AG04450 (cell line): ENCODE data around the gene GP9. TPM values are rescaled to one million over a fixed set of nuclear protein-coding genes. Genes with fewer than 3 reads are reported as not detected.

Experiments
- CTCF ChIA-PET: fragments of 300-600, 350-600 bp; formaldehyde crosslinking; extraction: SDS; loops from one replicate; lab custom pipeline; 2022; ENCODE audit warnings: antibody characterized with exemption, inconsistent platforms; lab: Charles Lee
- POLR2A ChIA-PET: fragments of 350-600 bp; formaldehyde crosslinking; extraction: SDS; loops from one replicate; lab custom pipeline; 2021; ENCODE audit warnings: antibody characterized with exemption, inconsistent platforms; lab: Yijun Ruan, JAX
- DNase-seq: peaks from one replicate; pipeline ENCODE4 v3.0.0-alpha.2; 2011; ENCODE audit warnings: low read depth, low spot score
- H3K27ac ChIP-seq: one replicate; pipeline ENCODE4 v1.5.1; 2012; ENCODE audit warnings: low read depth, low read length, control low read depth
- H3K27me3 ChIP-seq: one replicate; pipeline ENCODE4 v1.6.0; 2012; ENCODE audit warnings: low read length; ENCODE audit not compliant: control insufficient read depth, insufficient read depth
- H3K4me3 ChIP-seq: 2 replicates; pipeline ENCODE4 v1.5.1; 2011; ENCODE audit warnings: mild to moderate bottlenecking, low read depth, low read length, control low read depth
- H3K9me3 ChIP-seq: 2 replicates; pipeline ENCODE4 v1.5.1; 2012; ENCODE audit warnings: low read length; ENCODE audit not compliant: control insufficient read depth, insufficient read depth
- CTCF ChIP-seq: IDR thresholded peaks from 2 replicates; pipeline ENCODE4 v1.5.1; 2011; ENCODE audit warnings: low read depth, low read length, control low read depth, inconsistent platforms
- polyA plus RNA-seq: library from polyadenylated mRNA; depleted of rRNA; stranded (reverse); fragments of >200 nt; gene quantifications from 2 replicates; pipeline ENCODE4 v1.2.3, GENCODE V29; 2011

GP9 gene
- polyA plus RNA-seq, 1 experiment: not detected

DNA sequence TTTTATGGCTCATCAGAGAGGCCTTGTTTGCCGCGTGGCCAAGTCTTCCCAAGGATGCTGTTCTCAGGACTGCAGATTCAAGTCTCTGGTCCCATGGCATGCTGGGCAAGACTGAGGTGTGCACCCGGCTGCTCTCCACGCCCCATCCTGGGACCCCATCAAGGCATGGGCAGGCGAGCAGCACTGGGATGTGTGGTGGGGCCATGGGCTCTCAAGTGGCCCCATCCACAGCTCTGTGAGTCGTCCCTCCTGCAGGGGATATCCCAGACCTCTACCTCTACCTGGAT lies 13.1 kb upstream of the GP9 start:
- TF ChIP-seq CTCF: no peak
- peaks cover 29% of the 10 kb centered on the region for H3K9me3 ChIP-seq
- CTCF ChIA-PET: no interaction called here
- no peak for DNase-seq
- H3K4me3 ChIP-seq: no peak overlapping the region
- H3K27me3 ChIP-seq: peaks cover 33% of the 10 kb centered on the region
- POLR2A ChIA-PET: no interaction called here
- H3K27ac ChIP-seq: no peak overlapping the region

DNA sequence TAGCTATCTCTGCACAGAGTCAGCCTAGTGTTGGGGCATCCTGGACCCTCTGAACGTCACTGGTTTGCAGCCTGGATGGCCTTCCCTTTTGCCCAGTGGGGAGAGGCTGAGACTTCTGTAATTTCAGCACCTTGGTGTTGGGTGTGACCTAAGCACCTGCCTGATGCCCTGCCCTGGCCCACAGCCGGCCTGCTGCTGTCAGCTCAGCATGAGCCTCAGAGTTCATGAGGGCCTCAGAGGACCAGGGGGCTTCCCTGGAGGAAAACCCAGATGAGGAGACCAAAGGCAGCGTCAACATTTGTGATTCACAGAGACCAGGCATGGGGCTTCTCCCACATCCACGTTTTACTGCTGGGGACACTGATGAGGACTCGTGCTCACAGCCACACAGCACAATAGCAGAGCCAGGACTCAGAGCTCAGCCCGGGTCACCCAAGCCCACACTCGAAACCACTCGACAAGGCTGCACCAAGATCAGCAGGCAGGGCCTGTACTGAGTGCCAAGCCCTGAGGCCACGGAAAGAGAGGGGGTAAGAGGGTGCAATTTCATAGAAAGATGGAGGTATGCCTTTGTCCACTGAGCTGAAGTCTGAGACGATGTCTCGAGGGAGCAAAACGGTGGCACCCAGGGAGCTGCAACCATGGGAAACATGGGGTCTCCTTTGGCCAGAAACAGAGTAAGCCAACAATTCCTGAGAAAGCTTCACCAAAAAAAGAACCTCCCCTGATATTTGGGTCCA lies 9.9 kb upstream of the GP9 start:
- H3K4me3 ChIP-seq: no peak overlapping the region
- ChIA-PET CTCF (interaction anchor here (0.6 to 5.9 kb wide), 5 partner anchors 18 to 195 kb away, joined by 3 to 111 read pairs (median 9); no protein-coding TSS in a partner anchor), POLR2A (no interaction called here)
- peaks cover 23% of the 10 kb centered on the region for H3K27me3 ChIP-seq
- H3K27ac ChIP-seq: no peak overlapping the region
- peaks cover 21% of the 10 kb centered on the region for H3K9me3 ChIP-seq
- TF ChIP-seq CTCF: no peak
- no peak for DNase-seq

- ChIA-PET POLR2A (no interaction called here), CTCF (interaction anchor here (0.7 to 5.9 kb wide), 13 partner anchors 14 to 194 kb away, joined by 3 to 111 read pairs (median 9); no protein-coding TSS in a partner anchor)
- Histone ChIP-seq H3K4me3 (no peak overlapping the region), H3K27ac (no peak overlapping the region), H3K27me3 (peaks cover 19% of the 10 kb centered on the region), H3K9me3 (peaks cover 13% of the 10 kb centered on the region)
- no peak for DNase-seq
- TF ChIP-seq CTCF: no peak
Observed at GRCh38 chr3:129051871-129052340, 8.7 kb upstream of the GP9 start.

- POLR2A ChIA-PET: no interaction called here
- CTCF ChIA-PET: interaction anchor here (0.8 to 5.9 kb wide), 34 partner anchors 10 to 263 kb away, joined by 3 to 111 read pairs (median 7); partner anchors contain the start of gene RAB43
- Histone ChIP-seq H3K27me3 (peaks cover 17% of the 10 kb centered on the region), H3K27ac (no peak overlapping the region), H3K9me3 (peaks cover 6% of the 10 kb centered on the region), H3K4me3 (no peak overlapping the region)
- TF ChIP-seq CTCF: no peak
- no peak for DNase-seq
Observed at GRCh38 chr3:129052675-129053074, 7.9 kb upstream of the GP9 start.

GRCh38 chr3:129054605-129055104 lies 5.9 kb upstream of the GP9 start:
- no peak for TF ChIP-seq CTCF
- Histone ChIP-seq H3K9me3 (no peaks in the 10 kb centered on the region), H3K27me3 (peaks cover 25% of the 10 kb centered on the region), H3K27ac (no peak overlapping the region), H3K4me3 (no peak overlapping the region)
- ChIA-PET CTCF (interaction anchor here (0.7 to 2.4 kb wide), 9 partner anchors 11 to 191 kb away, joined by 4 to 34 read pairs (median 6); no protein-coding TSS in a partner anchor), POLR2A (no interaction called here)
- no peak for DNase-seq
